Mesendoderm (in vitro differentiated cells): ENCODE results near the gene GRIK1.

Experiments
- DNase-seq: peaks from one replicate; pipeline ENCODE4 v3.0.0; 2013
- H2AK5ac ChIP-seq: 2 replicates; pipeline ENCODE4 v1.6.1; 2013; ENCODE audit warnings: low read length, inconsistent platforms
- H2BK120ac ChIP-seq: 2 replicates; pipeline ENCODE4 v1.6.1; 2013; ENCODE audit warnings: low read depth, mild to moderate bottlenecking, low read length, moderate library complexity, mixed read lengths
- H2BK15ac ChIP-seq: replicated peaks from 2 replicates; pipeline ENCODE4 v1.6.1; 2013; ENCODE audit warnings: low read depth, mild to moderate bottlenecking, moderate library complexity
- H2BK5ac ChIP-seq: 2 replicates; pipeline ENCODE4 v1.6.1; 2013; ENCODE audit warnings: low read length, inconsistent platforms
- H3K18ac ChIP-seq: 2 replicates; pipeline ENCODE4 v1.6.1; 2013; ENCODE audit warnings: mild to moderate bottlenecking, low read length, mixed read lengths
- H3K23ac ChIP-seq: one replicate; pipeline ENCODE4 v1.6.1; 2013; ENCODE audit warnings: low read length
- H3K27ac ChIP-seq: 2 replicates; pipeline ENCODE4 v1.5.1; 2013; ENCODE audit warnings: low read depth, mild to moderate bottlenecking, inconsistent platforms, low read length, moderate library complexity
- H3K27me3 ChIP-seq: 2 replicates; pipeline ENCODE4 v1.6.1; 2013; ENCODE audit warnings: low read length, control low read depth, mild to moderate bottlenecking, inconsistent platforms; ENCODE audit not compliant: insufficient read depth, poor library complexity
- H3K36me3 ChIP-seq: 2 replicates; pipeline ENCODE4 v1.6.1; 2013; ENCODE audit warnings: low read length, inconsistent platforms; ENCODE audit not compliant: control insufficient read depth, insufficient read depth
- H3K4ac ChIP-seq: one replicate; pipeline ENCODE4 v1.6.1; 2013; ENCODE audit warnings: low read depth, mild to moderate bottlenecking, low read length, moderate library complexity
- H3K4me1 ChIP-seq: 2 replicates; pipeline ENCODE4 v1.6.1; 2013; ENCODE audit warnings: low read depth, low read length, inconsistent platforms; ENCODE audit not compliant: control insufficient read depth
- H3K4me2 ChIP-seq: 2 replicates; pipeline ENCODE4 v1.6.1; 2013; ENCODE audit warnings: low read length
- H3K4me3 ChIP-seq: 2 replicates; pipeline ENCODE4 v1.5.1; 2013; ENCODE audit warnings: mild to moderate bottlenecking, low read length
- H3K56ac ChIP-seq: one replicate; pipeline ENCODE4 v1.6.1; 2013; ENCODE audit warnings: low read length
- H3K79me1 ChIP-seq: 2 replicates; pipeline ENCODE4 v1.6.1; 2013; ENCODE audit warnings: low read length, inconsistent platforms
- H3K79me2 ChIP-seq: 2 replicates; pipeline ENCODE4 v1.6.1; 2013; ENCODE audit warnings: mild to moderate bottlenecking, low read length; ENCODE audit not compliant: control insufficient read depth, insufficient read depth
- H3K9ac ChIP-seq: 2 replicates; pipeline ENCODE4 v1.6.1; 2013; ENCODE audit warnings: low read length, inconsistent platforms
- H4K5ac ChIP-seq: one replicate; pipeline ENCODE4 v1.6.1; 2013; ENCODE audit warnings: low read length
- H4K8ac ChIP-seq: one replicate; pipeline ENCODE4 v1.6.1; 2013; ENCODE audit warnings: low read depth, mild to moderate bottlenecking, control low read depth, low read length, moderate library complexity
- WGBS: extraction: QIAGEN DNeasy Blood & Tissue Kit; methylation state at CpG from one replicate; pipeline ENCODE4 v1.1.7; 2013; ENCODE audit warnings: low lambda C conversion rate, missing lambda C conversion rate; ENCODE audit not compliant: insufficient coverage; ENCODE audit errors: extremely low coverage; 5-methylcytosine and 5-hydroxymethylcytosine counted together

GRIK1 gene

GRCh38 chr21:29805105-29805504 lies 134.7 kb downstream of the GRIK1 start:
- no peaks in the 10 kb centered on the region for H3K4me1 ChIP-seq
- H3K79me1 ChIP-seq: no peaks in the 10 kb centered on the region
- no peak overlapping the region for H4K5ac ChIP-seq
- no peak overlapping the region for H2AK5ac ChIP-seq
- no peak overlapping the region for H2BK15ac ChIP-seq
- no CpG with 5 or more reads among the region's 1 CpG for WGBS
- no peak overlapping the region for H3K27ac ChIP-seq
- H3K4me2 ChIP-seq: no peak overlapping the region
- H3K9ac ChIP-seq: no peak overlapping the region
- no peak overlapping the region for H3K4me3 ChIP-seq
- DNase-seq: peak; percentile 37
- no peaks in the 10 kb centered on the region for H3K27me3 ChIP-seq
- H3K36me3 ChIP-seq: no peaks in the 10 kb centered on the region
- H3K23ac ChIP-seq: no peak overlapping the region
- no peak overlapping the region for H3K56ac ChIP-seq
- H3K79me2 ChIP-seq: no peaks in the 10 kb centered on the region
- no peak overlapping the region for H2BK5ac ChIP-seq
- H4K8ac ChIP-seq: no peak overlapping the region
- H3K4ac ChIP-seq: no peak overlapping the region
- H3K18ac ChIP-seq: no peak overlapping the region
- no peak overlapping the region for H2BK120ac ChIP-seq

GRCh38 chr21:29803191-29803590 lies 136.6 kb downstream of the GRIK1 start:
- Histone ChIP-seq H3K27ac (no peak overlapping the region), H3K79me2 (no peaks in the 10 kb centered on the region), H2BK120ac (no peak overlapping the region), H3K4me2 (no peak overlapping the region), H3K18ac (peak overlapping the region; percentile 18), H3K4me1 (peaks cover 6% of the 10 kb centered on the region), H2BK15ac (no peak overlapping the region), H2BK5ac (no peak overlapping the region), H4K8ac (no peak overlapping the region), H3K79me1 (no peaks in the 10 kb centered on the region), H3K36me3 (no peaks in the 10 kb centered on the region), H3K27me3 (no peaks in the 10 kb centered on the region), H3K4ac (no peak overlapping the region), H3K56ac (no peak overlapping the region), H3K23ac (no peak overlapping the region), H2AK5ac (no peak overlapping the region), H3K4me3 (no peak overlapping the region), H3K9ac (no peak overlapping the region), H4K5ac (no peak overlapping the region)
- no CpG with 5 or more reads among the region's 1 CpG for WGBS
- peak; percentile 47 for DNase-seq

GRCh38 chr21:29801122-29801521 lies 138.7 kb downstream of the GRIK1 start:
- Histone ChIP-seq H3K36me3 (no peaks in the 10 kb centered on the region), H3K9ac (no peak overlapping the region), H3K27me3 (no peaks in the 10 kb centered on the region), H3K4me3 (no peak overlapping the region), H3K18ac (no peak overlapping the region), H3K4me2 (no peak overlapping the region), H2AK5ac (no peak overlapping the region), H3K27ac (no peak overlapping the region), H4K5ac (no peak overlapping the region), H3K23ac (no peak overlapping the region), H3K79me2 (no peaks in the 10 kb centered on the region), H4K8ac (no peak overlapping the region), H2BK15ac (no peak overlapping the region), H3K4me1 (peaks cover 6% of the 10 kb centered on the region), H2BK5ac (no peak overlapping the region), H2BK120ac (no peak overlapping the region), H3K79me1 (no peaks in the 10 kb centered on the region), H3K56ac (no peak overlapping the region), H3K4ac (no peak overlapping the region)
- WGBS: no CpG with 5 or more reads among the region's 4 CpGs
- no peak for DNase-seq

- peak; percentile 59 for DNase-seq
- no peak overlapping the region for H2BK5ac ChIP-seq
Observed at GRCh38 chr21:29800056-29800455, 139.7 kb downstream of the GRIK1 start.

GRCh38 chr21:29798840-29799239 lies 141.0 kb downstream of the GRIK1 start:
- Histone ChIP-seq H3K9ac (no peak overlapping the region), H3K4me3 (no peak overlapping the region), H4K8ac (no peak overlapping the region), H3K79me1 (no peaks in the 10 kb centered on the region), H3K18ac (no peak overlapping the region), H3K23ac (no peak overlapping the region), H3K79me2 (no peaks in the 10 kb centered on the region), H3K4me1 (peaks cover 6% of the 10 kb centered on the region), H3K4ac (no peak overlapping the region), H3K56ac (no peak overlapping the region), H2BK5ac (no peak overlapping the region), H3K4me2 (no peak overlapping the region), H2AK5ac (no peak overlapping the region), H3K27ac (no peak overlapping the region), H2BK120ac (no peak overlapping the region), H3K36me3 (no peaks in the 10 kb centered on the region), H4K5ac (no peak overlapping the region), H2BK15ac (no peak overlapping the region), H3K27me3 (no peaks in the 10 kb centered on the region)
- WGBS: no CpG with 5 or more reads among the region's 3 CpGs
- DNase-seq: peak; percentile 89

More at GRCh38 chr21:29800056-29800455, 139.7 kb downstream of the GRIK1 start:
- Histone ChIP-seq H3K4me1 (peaks cover 6% of the 10 kb centered on the region), H3K4me2 (no peak overlapping the region), H4K5ac (no peak overlapping the region), H3K4ac (peak overlapping the region; percentile 3), H2AK5ac (no peak overlapping the region), H3K36me3 (no peaks in the 10 kb centered on the region), H3K27ac (no peak overlapping the region), H3K79me2 (no peaks in the 10 kb centered on the region), H3K56ac (no peak overlapping the region), H3K18ac (no peak overlapping the region), H3K23ac (no peak overlapping the region), H4K8ac (no peak overlapping the region), H2BK15ac (no peak overlapping the region), H2BK120ac (no peak overlapping the region), H3K27me3 (no peaks in the 10 kb centered on the region), H3K4me3 (no peak overlapping the region), H3K79me1 (no peaks in the 10 kb centered on the region), H3K9ac (no peak overlapping the region)
- WGBS: no CpG with 5 or more reads among the region's 3 CpGs

- WGBS: no CpG with 5 or more reads among the region's 3 CpGs
Observed at GRCh38 chr21:29797155-29797554, 142.6 kb downstream of the GRIK1 start.

More at GRCh38 chr21:29797155-29797554, 142.6 kb downstream of the GRIK1 start:
- H2AK5ac ChIP-seq: no peak overlapping the region
- no peak overlapping the region for H3K27ac ChIP-seq
- H3K9ac ChIP-seq: no peak overlapping the region
- no peak overlapping the region for H3K23ac ChIP-seq
- no peak overlapping the region for H2BK15ac ChIP-seq
- H3K4ac ChIP-seq: no peak overlapping the region
- H3K4me3 ChIP-seq: no peak overlapping the region
- H3K18ac ChIP-seq: no peak overlapping the region
- H3K27me3 ChIP-seq: no peaks in the 10 kb centered on the region
- no peaks in the 10 kb centered on the region for H3K36me3 ChIP-seq
- H4K5ac ChIP-seq: no peak overlapping the region
- no peaks in the 10 kb centered on the region for H3K79me1 ChIP-seq
- H4K8ac ChIP-seq: no peak overlapping the region
- peaks cover 6% of the 10 kb centered on the region for H3K4me1 ChIP-seq
- no peak overlapping the region for H2BK120ac ChIP-seq
- H3K4me2 ChIP-seq: no peak overlapping the region
- no peak for DNase-seq
- no peak overlapping the region for H3K56ac ChIP-seq
- no peak overlapping the region for H2BK5ac ChIP-seq
- no peaks in the 10 kb centered on the region for H3K79me2 ChIP-seq
